Liver (tissue), 3 donors: ENCODE measurements around the gene DDOST.

Source experiments
- EGR1 ChIP-seq, 2 donors: IDR thresholded peaks; 2 replicates each; pipeline ENCODE4 v1.6.1; 2016 to 2018; ENCODE audit warnings: antibody characterized with exemption in 2 of 2, low read depth in 2 of 2
- GABPA ChIP-seq, 2 donors: IDR thresholded peaks in 1 of 2; conservative IDR thresholded peaks in 1 of 2; 2 replicates each; pipeline ENCODE4 v1.6.1; 2016; ENCODE audit warnings: antibody characterized with exemption in 2 of 2, mild to moderate bottlenecking in 1 of 2, moderate library complexity in 1 of 2
- TAF1 ChIP-seq: conservative IDR thresholded peaks from 2 replicates; pipeline ENCODE4 v1.6.1; 2016; ENCODE audit warnings: antibody characterized with exemption, mild to moderate bottlenecking
- TF ChIP-seq, protein P1 (sequence below): IDR thresholded peaks from 2 replicates; pipeline ENCODE4 v1.6.1; 2016; ENCODE audit warnings: antibody characterized with exemption
- TF ChIP-seq, protein P2 (sequence below): fragments of 150-350 bp; IDR thresholded peaks from 2 replicates; pipeline ENCODE4 v1.5.1; 2017; ENCODE audit warnings: improper control_type of control experiment, low read depth, low read length; ENCODE audit not compliant: missing input control
- donor health status: healthy.
- donor health status: healthy.

DNA sequence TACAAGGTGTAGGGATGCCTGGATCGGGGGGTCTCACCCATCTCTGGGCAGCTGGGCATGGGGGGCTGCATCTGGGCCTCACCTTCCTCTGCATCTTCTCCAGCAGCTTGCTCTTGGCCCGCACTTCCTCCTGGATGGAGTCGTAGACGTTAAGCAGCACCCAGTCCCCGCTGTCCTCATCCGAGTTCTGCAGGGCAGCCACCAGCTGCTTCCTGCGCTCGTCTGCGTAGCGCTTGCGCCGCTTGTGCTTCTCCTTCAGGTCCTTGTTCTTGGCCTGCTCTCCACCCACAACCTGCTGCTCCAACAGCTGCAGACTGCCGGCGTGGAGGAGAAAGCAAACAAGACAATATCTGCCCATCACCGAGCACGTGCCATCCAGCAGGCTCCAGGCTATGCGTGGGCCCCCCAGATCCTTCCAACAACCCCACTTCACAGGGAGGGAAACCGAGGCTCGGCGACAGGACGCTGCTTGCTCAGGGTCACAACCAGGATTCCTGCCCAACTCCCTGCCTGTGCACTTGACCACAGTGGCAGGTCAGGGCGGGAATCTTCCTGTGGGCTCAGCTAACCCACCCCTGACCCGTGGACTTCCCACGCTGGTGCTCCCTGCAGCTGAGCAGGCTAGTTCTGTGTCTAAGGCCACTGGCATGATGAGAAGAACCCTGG, 21.5 kb upstream of the DDOST start:
- TF ChIP-seq GABPA (IDR thresholded peaks at IDR 0.05 in 1 of 2, conservative IDR thresholded peaks at IDR 0.05 in 1 of 2) = no peak
- no peak for TF ChIP-seq EGR1 (IDR thresholded peaks at IDR 0.05; ENCODE audit: low read depth in 2 of 2)
- TF ChIP-seq, protein P1, sequence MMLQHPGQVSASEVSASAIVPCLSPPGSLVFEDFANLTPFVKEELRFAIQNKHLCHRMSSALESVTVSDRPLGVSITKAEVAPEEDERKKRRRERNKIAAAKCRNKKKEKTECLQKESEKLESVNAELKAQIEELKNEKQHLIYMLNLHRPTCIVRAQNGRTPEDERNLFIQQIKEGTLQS = no peak
- TF ChIP-seq, protein P2, sequence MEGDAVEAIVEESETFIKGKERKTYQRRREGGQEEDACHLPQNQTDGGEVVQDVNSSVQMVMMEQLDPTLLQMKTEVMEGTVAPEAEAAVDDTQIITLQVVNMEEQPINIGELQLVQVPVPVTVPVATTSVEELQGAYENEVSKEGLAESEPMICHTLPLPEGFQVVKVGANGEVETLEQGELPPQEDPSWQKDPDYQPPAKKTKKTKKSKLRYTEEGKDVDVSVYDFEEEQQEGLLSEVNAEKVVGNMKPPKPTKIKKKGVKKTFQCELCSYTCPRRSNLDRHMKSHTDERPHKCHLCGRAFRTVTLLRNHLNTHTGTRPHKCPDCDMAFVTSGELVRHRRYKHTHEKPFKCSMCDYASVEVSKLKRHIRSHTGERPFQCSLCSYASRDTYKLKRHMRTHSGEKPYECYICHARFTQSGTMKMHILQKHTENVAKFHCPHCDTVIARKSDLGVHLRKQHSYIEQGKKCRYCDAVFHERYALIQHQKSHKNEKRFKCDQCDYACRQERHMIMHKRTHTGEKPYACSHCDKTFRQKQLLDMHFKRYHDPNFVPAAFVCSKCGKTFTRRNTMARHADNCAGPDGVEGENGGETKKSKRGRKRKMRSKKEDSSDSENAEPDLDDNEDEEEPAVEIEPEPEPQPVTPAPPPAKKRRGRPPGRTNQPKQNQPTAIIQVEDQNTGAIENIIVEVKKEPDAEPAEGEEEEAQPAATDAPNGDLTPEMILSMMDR = no peak
- no peak for TF ChIP-seq TAF1
